ENCODE data around the gene RTKN2. TPM values are rescaled to one million over a fixed set of nuclear protein-coding genes. Genes with fewer than 3 reads are reported as not detected.
"Not testable (repeated sequence)": the region's sequence is repeated elsewhere in the genome, so short reads cannot be mapped to it uniquely, and the experiment has no call there.

Gene RTKN2
- total and polyA plus RNA-seq, 10 of the 15 experiments (the other 5 are each of a cell fraction or from before 2014, with no cell fraction given) = 0.10 TPM; not detected in 9

- peak; percentile 48; the same call in 1 of the 2 replicates for TF ChIP-seq RELB (IDR thresholded peaks at IDR 0.05; ENCODE audit: low read depth)
- TF ChIP-seq RUNX3 (IDR thresholded peaks at IDR 0.05; ENCODE audit: low read length) = peak; percentile 97
- TF ChIP-seq ZBED1 (IDR thresholded peaks at IDR 0.05; ENCODE audit: borderline replicate concordance) = peak; percentile 41; the same call in 1 of the 2 replicates
- TF ChIP-seq CBFB (IDR thresholded peaks at IDR 0.05; ENCODE audit: low read depth) = 0 out of 2 replicates have a peak, but pooled peaks have one; percentile 57
- TF ChIP-seq TCF12 (IDR thresholded peaks at IDR 0.05; ENCODE audit: low read depth, low read length) = peak; percentile 92
- peak; percentile 62; the same call in 1 of the 2 replicates for TF ChIP-seq MTA3 (IDR thresholded peaks at IDR 0.05; ENCODE audit: borderline replicate concordance, low read length)
- 0 out of 2 replicates have a peak, but pooled peaks have one; percentile 15 for TF ChIP-seq GABPA (IDR thresholded peaks at IDR 0.05; ENCODE audit: low read depth)
- 0 out of 2 replicates have a peak, but pooled peaks have one; percentile 26 for TF ChIP-seq POLR2AphosphoS5 (IDR thresholded peaks at IDR 0.05; ENCODE audit: low read length)
- TF ChIP-seq CEBPB (IDR thresholded peaks at IDR 0.05; ENCODE audit: borderline replicate concordance in 1 of 2, low read depth in 2 of 2, low read length in 2 of 2) = 0 out of 4 replicates have a peak, but pooled peaks of 1 of the 2 experiments have one; percentile 15
- TF ChIP-seq CREM (IDR thresholded peaks at IDR 0.05; ENCODE audit: low read depth) = peak; percentile 58
- peak; percentile 81 for TF ChIP-seq MTA2 (IDR thresholded peaks at IDR 0.05; ENCODE audit: low read depth)
- peak; percentile 66; the same call in 1 of the 2 replicates for TF ChIP-seq SPI1 (IDR thresholded peaks at IDR 0.05; ENCODE audit: borderline replicate concordance, insufficient read depth, low read depth, low read length)
- TF ChIP-seq PML (IDR thresholded peaks at IDR 0.05; ENCODE audit: low read length) = peak; percentile 24; the same call in 1 of the 2 replicates
- peak; percentile 35 for TF ChIP-seq PBX3 (IDR thresholded peaks at IDR 0.05; ENCODE audit: insufficient replicate concordance, low read depth, low read length)
Measured at GRCh38 chr10:62242965-62243646, 25.5 kb downstream of the RTKN2 start (continued).

GRCh38 chr10:62241521-62241920, 27.1 kb downstream of the RTKN2 start:
- H3K4me2 ChIP-seq (ENCODE audit: control insufficient read depth, insufficient read depth); H4K20me1 ChIP-seq (ENCODE audit: control insufficient read depth, insufficient read depth); DNase-seq (ENCODE audit: low read depth, low spot score); H3K79me2 ChIP-seq (ENCODE audit: control insufficient read depth, insufficient read depth, low read length); H3K9ac ChIP-seq (ENCODE audit: control insufficient read depth, insufficient read depth, low read length); H2AFZ ChIP-seq (ENCODE audit: control insufficient read depth, low read depth, low read length); BruUV-seq (replicated peaks); H3K4me3 ChIP-seq; H3K27ac ChIP-seq (ENCODE audit: control insufficient read depth, insufficient read depth); POLR2A ChIA-PET; ATAC-seq; H3K27me3 ChIP-seq (replicated peaks in 1 of 2; ENCODE audit: control insufficient read depth in 2 of 2, insufficient read depth in 2 of 2, low read length in 1 of 2); FAIRE-seq; H3K36me3 ChIP-seq (ENCODE audit: control insufficient read depth in 2 of 2, insufficient read depth in 2 of 2, low read length in 1 of 2); H3K9me3 ChIP-seq (replicated peaks; ENCODE audit: control insufficient read depth, insufficient read depth, low read length): not testable (repeated sequence)
- SMC1A ChIA-PET (ENCODE audit: uncharacterized antibody, unreplicated experiment) = interaction anchor here (0.7 to 1.7 kb wide), 4 partner anchors 133 to 407 kb away, joined by 3 to 6 read pairs (median 5); no protein-coding TSS in a partner anchor
- H3K4me1 ChIP-seq (ENCODE audit: control insufficient read depth, insufficient read depth, low read length) = peaks cover 12% of the 10 kb centered on the region; the same call in 1 of the 2 replicates
- RAD21 ChIA-PET (ENCODE audit: unreplicated experiment) = interaction anchor here (0.9 to 2.9 kb wide), 2 partner anchors 202 to 345 kb away, joined by 3 to 14 read pairs; no protein-coding TSS in a partner anchor
- WGBS (ENCODE audit: insufficient coverage, insufficient replicate concordance, low lambda C conversion rate, missing lambda C conversion rate) = 85% methylated on average over 2 of the region's 4 CpGs
- intact Hi-C loops (cut with micrococcal nuclease; ENCODE audit: unreplicated experiment) (loop anchor here (5.0 to 10.0 kb wide), 2 partner anchors 59 to 957 kb away; no protein-coding TSS in a partner anchor), in situ Hi-C loops (cut with MboI) (loop anchor here (5.0 kb wide), 2 partner anchors 194 to 344 kb away; no protein-coding TSS in a partner anchor)
- CTCF ChIA-PET = interaction anchor here (1.0 to 3.8 kb wide), 4 partner anchors 8 to 345 kb away, joined by 4 to 22 read pairs (median 6); no protein-coding TSS in a partner anchor
